HUES48 (cell line): ENCODE results near the gene BIN2.

Experiments used
- H3K27ac ChIP-seq: one replicate; pipeline ENCODE4 v1.7.0; 2013; ENCODE audit warnings: low read depth, low read length, inconsistent platforms
- H3K27me3 ChIP-seq: 2 replicates; pipeline ENCODE4 v1.6.1; 2013; ENCODE audit warnings: mild to moderate bottlenecking, low read length; ENCODE audit not compliant: control insufficient read depth, insufficient read depth
- H3K36me3 ChIP-seq: 2 replicates; pipeline ENCODE4 v1.6.1; 2013; ENCODE audit warnings: low read length; ENCODE audit not compliant: control insufficient read depth, insufficient read depth
- H3K4me1 ChIP-seq: 2 replicates; pipeline ENCODE4 v1.6.1; 2013; ENCODE audit warnings: mild to moderate bottlenecking, low read length; ENCODE audit not compliant: control insufficient read depth, insufficient read depth
- H3K4me3 ChIP-seq: 2 replicates; pipeline ENCODE4 v1.5.1; 2013; ENCODE audit warnings: mild to moderate bottlenecking, low read depth, low read length
- H3K9ac ChIP-seq: 2 replicates; pipeline ENCODE4 v1.6.1; 2013; ENCODE audit warnings: mild to moderate bottlenecking, low read depth, low read length, moderate library complexity
- H3K9me3 ChIP-seq: 2 replicates; pipeline ENCODE4 v1.6.1; 2013; ENCODE audit warnings: low read length; ENCODE audit not compliant: control insufficient read depth, insufficient read depth

The BIN2 gene

DNA sequence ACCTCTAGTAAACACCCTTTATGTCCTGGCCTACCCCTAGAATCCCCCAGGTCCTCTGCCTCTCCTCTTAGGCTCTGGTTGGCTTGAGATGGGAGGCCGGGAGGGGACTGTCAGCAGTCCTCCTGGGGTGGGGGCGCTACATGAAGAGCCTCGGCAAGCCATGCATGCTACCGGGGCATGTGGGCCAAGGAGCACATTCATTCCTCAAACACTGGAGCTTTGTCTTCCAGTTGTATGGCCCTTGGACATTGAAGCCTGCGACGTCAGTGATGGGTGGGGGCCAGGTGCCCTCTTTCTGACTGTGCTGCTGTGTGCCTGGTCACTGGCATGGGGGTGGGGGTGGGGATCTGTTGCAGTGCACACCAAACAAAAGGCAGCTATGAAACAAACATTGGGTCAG is 38.3 kb upstream of the BIN2 start:
- no peaks in the 10 kb centered on the region for H3K27me3 ChIP-seq
- H3K27ac ChIP-seq, result no peak overlapping the region
- H3K4me3 ChIP-seq, result no peak overlapping the region

GRCh38 chr12:51361161-51362016 is 37.4 kb upstream of the BIN2 start:
- H3K9me3 ChIP-seq, result no peaks in the 10 kb centered on the region
- H3K36me3 ChIP-seq, result peaks cover 40% of the 10 kb centered on the region
- no peaks in the 10 kb centered on the region for H3K4me1 ChIP-seq
- H3K4me3 ChIP-seq, result no peak overlapping the region
- H3K9ac ChIP-seq, result no peak overlapping the region
- H3K27ac ChIP-seq, result no peak overlapping the region
- no peaks in the 10 kb centered on the region for H3K27me3 ChIP-seq

More for the DNA sequence above, 38.3 kb upstream of the BIN2 start:
- Histone ChIP-seq H3K9ac (no peak overlapping the region), H3K36me3 (peaks cover 33% of the 10 kb centered on the region), H3K9me3 (no peaks in the 10 kb centered on the region), H3K4me1 (no peaks in the 10 kb centered on the region)

DNA sequence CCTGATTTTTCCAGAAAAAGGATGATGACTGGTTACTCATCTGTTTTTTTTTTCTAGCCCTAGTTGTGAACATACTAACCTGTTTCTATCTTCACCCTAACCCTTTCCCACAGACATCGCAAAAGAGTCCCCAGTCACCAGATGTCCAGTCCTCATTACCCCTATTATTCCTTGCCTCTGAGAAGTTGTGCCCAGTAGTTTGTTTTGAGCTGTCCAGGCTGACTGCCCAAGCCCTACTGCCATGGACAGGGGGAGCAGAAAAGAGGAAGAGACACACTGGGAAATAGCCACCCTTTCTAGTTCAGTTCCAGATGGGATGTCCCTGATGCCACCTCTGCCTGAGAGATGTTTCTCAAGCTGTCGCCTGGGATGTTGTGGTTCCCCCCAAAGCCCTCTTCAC is 36.3 kb upstream of the BIN2 start:
- Histone ChIP-seq H3K36me3 (peaks cover 43% of the 10 kb centered on the region), H3K4me1 (no peaks in the 10 kb centered on the region), H3K27me3 (no peaks in the 10 kb centered on the region), H3K4me3 (no peak overlapping the region), H3K9me3 (no peaks in the 10 kb centered on the region), H3K27ac (no peak overlapping the region), H3K9ac (no peak overlapping the region)

GRCh38 chr12:51359851-51360250 is 35.9 kb upstream of the BIN2 start:
- Histone ChIP-seq H3K36me3 (peaks cover 46% of the 10 kb centered on the region), H3K27me3 (no peaks in the 10 kb centered on the region), H3K9me3 (no peaks in the 10 kb centered on the region), H3K4me1 (no peaks in the 10 kb centered on the region), H3K9ac (no peak overlapping the region), H3K27ac (no peak overlapping the region), H3K4me3 (no peak overlapping the region)

DNA sequence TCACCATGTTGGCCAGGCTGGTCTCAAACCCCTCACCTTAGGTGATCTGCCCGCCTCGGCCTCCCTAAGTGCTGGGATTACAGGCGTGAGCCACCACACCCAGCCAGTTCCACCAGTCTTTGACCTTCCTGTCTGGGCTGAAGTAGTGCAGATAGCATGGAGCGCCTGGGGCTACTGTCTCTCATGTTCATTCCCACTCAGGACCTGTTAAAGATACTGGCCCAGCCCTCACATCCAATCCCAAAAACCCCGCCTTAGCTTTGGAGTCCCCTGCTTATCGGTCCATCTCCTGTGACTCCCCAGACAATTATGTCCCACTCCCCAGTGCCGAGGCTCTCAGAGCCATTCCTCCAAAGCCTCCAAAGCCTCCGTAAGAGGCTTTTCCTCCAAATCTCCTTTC is 34.5 kb upstream of the BIN2 start:
- H3K9me3 ChIP-seq, result no peaks in the 10 kb centered on the region
- H3K4me1 ChIP-seq, result no peaks in the 10 kb centered on the region
- H3K27ac ChIP-seq, result no peak overlapping the region
- H3K4me3 ChIP-seq, result no peak overlapping the region
- H3K36me3 ChIP-seq, result peaks cover 54% of the 10 kb centered on the region
- no peaks in the 10 kb centered on the region for H3K27me3 ChIP-seq
- no peak overlapping the region for H3K9ac ChIP-seq

GRCh38 chr12:51357374-51358047 is 33.5 kb upstream of the BIN2 start:
- Histone ChIP-seq H3K9me3 (no peaks in the 10 kb centered on the region), H3K27ac (no peak overlapping the region), H3K36me3 (peaks cover 50% of the 10 kb centered on the region), H3K9ac (no peak overlapping the region), H3K4me1 (no peaks in the 10 kb centered on the region), H3K4me3 (no peak overlapping the region), H3K27me3 (no peaks in the 10 kb centered on the region)

DNA sequence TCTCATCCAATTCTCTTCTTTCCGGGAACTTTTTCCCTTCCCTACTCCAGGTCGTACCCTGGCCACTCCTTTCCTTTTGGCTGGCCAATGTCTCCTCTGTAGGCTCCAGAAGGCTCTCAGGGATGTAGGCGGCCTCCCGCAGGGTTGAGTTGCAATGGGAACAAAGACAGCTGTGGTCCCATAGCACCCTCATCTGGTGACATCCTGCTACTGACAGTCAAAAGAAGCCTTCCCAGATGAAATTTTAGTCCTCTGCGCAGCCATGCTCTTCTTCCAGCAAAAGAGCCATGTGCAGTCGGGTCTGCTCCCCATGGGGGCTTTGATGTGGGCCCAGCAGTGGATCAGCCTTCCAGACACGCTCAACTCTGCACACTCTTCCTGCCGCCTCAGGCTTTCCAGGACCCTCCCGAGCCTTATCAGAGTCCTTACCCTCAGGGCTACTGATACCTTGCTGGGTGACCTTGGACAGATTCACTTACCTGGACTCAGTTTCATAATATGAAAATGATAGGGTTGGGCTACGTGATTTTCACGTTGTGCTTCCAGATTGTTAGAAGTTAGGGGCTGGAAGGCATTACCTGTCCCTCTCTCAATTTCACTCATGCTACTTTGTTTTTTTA is 28.0 kb upstream of the BIN2 start:
- H3K4me3 ChIP-seq, result no peak overlapping the region
- 0 out of 2 replicates have a peak, but pooled peaks cover 3% of the 10 kb centered on the region for H3K4me1 ChIP-seq
- no peaks in the 10 kb centered on the region for H3K27me3 ChIP-seq
- no peak overlapping the region for H3K9ac ChIP-seq
- no peaks in the 10 kb centered on the region for H3K9me3 ChIP-seq
- peaks cover 17% of the 10 kb centered on the region for H3K36me3 ChIP-seq
- H3K27ac ChIP-seq, result no peak overlapping the region

DNA sequence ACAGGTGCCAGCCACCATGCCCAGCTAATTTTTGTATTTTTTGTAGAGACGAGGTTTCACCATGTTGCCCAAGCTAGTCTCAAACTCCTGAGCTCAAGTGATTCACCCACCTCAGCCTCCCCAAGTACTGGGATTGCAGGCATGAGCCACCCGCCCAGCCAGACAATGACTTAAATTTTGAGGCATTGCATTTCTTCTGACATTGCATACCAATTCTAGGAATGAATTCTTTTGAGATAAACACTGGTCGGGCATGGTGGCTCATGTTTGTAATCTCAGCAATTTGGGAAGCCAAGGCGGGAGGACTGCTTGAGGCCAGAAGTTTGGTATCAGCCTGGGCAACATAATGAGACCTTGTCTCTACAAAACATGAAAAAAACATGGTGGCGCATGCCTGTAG is 25.1 kb upstream of the BIN2 start:
- peaks cover 2% of the 10 kb centered on the region; the same call in 1 of the 2 replicates for H3K36me3 ChIP-seq
- H3K9me3 ChIP-seq, result no peaks in the 10 kb centered on the region
- H3K27ac ChIP-seq, result no peak overlapping the region
- no peak overlapping the region for H3K9ac ChIP-seq
- no peaks in the 10 kb centered on the region for H3K27me3 ChIP-seq
- H3K4me3 ChIP-seq, result no peak overlapping the region
- 0 out of 2 replicates have a peak, but pooled peaks cover 3% of the 10 kb centered on the region for H3K4me1 ChIP-seq

DNA sequence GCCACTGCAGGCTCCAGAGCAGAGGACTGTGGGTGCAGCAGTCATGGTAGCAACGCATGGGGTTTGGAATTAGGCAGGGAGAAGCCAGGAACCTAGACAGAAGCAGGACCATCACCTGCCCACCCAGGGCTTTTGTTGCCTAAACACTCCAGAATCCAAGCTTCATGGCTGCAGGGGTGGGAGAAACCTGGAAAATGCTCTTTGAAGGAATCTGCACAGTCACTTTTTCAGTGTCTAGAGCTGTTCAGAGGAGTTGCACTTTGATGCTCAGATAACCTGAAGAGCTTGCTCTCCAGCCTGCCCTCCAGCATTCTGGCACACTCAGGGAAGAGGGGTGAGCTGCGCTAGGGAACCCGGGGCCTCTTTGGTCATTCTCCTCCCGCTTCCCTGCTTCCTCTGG is 24.1 kb upstream of the BIN2 start:
- Histone ChIP-seq H3K27me3 (no peaks in the 10 kb centered on the region), H3K9me3 (no peaks in the 10 kb centered on the region), H3K36me3 (no peaks in the 10 kb centered on the region), H3K4me3 (no peak overlapping the region), H3K4me1 (0 out of 2 replicates have a peak, but pooled peaks cover 3% of the 10 kb centered on the region), H3K9ac (no peak overlapping the region), H3K27ac (no peak overlapping the region)

- Histone ChIP-seq H3K9ac (no peak within 1 kb of the TSS), H3K9me3 (no peaks in the 10 kb centered on the region), H3K36me3 (no peaks in the 10 kb centered on the region), H3K4me1 (no peaks in the 10 kb centered on the region), H3K27me3 (no peaks in the 10 kb centered on the region), H3K27ac (no peak within 1 kb of the TSS), H3K4me3 (no peak within 1 kb of the TSS)
These were observed 22.6 kb upstream of the BIN2 start, which contains the start of gene CELA1 for GRCh38 chr12:51346581-51346980. CELA1 (minus strand) TSS chr12:51346679; CDS start chr12:51346638, 41 bp downstream.

GRCh38 chr12:51345681-51346080 is 21.7 kb upstream of the BIN2 start:
- Histone ChIP-seq H3K27ac (no peak overlapping the region), H3K4me1 (peaks cover 3% of the 10 kb centered on the region; the same call in 1 of the 2 replicates), H3K36me3 (no peaks in the 10 kb centered on the region), H3K27me3 (no peaks in the 10 kb centered on the region), H3K4me3 (no peak overlapping the region), H3K9me3 (no peaks in the 10 kb centered on the region), H3K9ac (no peak overlapping the region)
